HUES64 (cell line): ENCODE data around the gene STK17A.
A peak's percentile ranks its signal among the peaks of the same experiment; 100 is the strongest.

Experiments
- H3K27ac ChIP-seq: 2 replicates; pipeline ENCODE4 v1.7.0; 2013; ENCODE audit warnings: low read depth, low read length, inconsistent platforms
- H3K27me3 ChIP-seq: 2 replicates; pipeline ENCODE4 v1.6.1; 2013; ENCODE audit warnings: mild to moderate bottlenecking, low read length; ENCODE audit not compliant: insufficient read depth
- H3K36me3 ChIP-seq: 2 replicates; pipeline ENCODE4 v1.6.1; 2013; ENCODE audit warnings: mild to moderate bottlenecking, low read length; ENCODE audit not compliant: insufficient read depth
- H3K4me1 ChIP-seq: 2 replicates; pipeline ENCODE4 v1.6.1; 2013; ENCODE audit warnings: mild to moderate bottlenecking, low read length, moderate library complexity; ENCODE audit not compliant: insufficient read depth
- H3K4me3 ChIP-seq: 2 replicates; pipeline ENCODE4 v1.5.1; 2013; ENCODE audit warnings: mild to moderate bottlenecking, low read length, moderate library complexity
- H3K9ac ChIP-seq: 2 replicates; pipeline ENCODE4 v1.6.1; 2013; ENCODE audit warnings: mild to moderate bottlenecking, low read depth, low read length
- H3K9me3 ChIP-seq: 2 replicates; pipeline ENCODE4 v1.6.1; 2013; ENCODE audit warnings: low read depth, low read length; ENCODE audit not compliant: insufficient read depth
- WGBS: fragments of 150-250, 120-280 bp; methylation state at CpG from one replicate; pipeline ENCODE4 v1.1.7; 2013; ENCODE audit warnings: missing lambda C conversion rate; 5-methylcytosine and 5-hydroxymethylcytosine counted together

The STK17A gene

GRCh38 chr7:43648473-43649406 lies 65.8 kb downstream of the STK17A start:
- peak overlapping the region; percentile 89 for H3K27ac ChIP-seq
- H3K36me3 ChIP-seq = peaks cover 36% of the 10 kb centered on the region
- no peaks in the 10 kb centered on the region for H3K9me3 ChIP-seq
- no peak overlapping the region for H3K4me3 ChIP-seq
- WGBS = 81% methylated on average over 8 of the region's 8 CpGs
- no peaks in the 10 kb centered on the region for H3K27me3 ChIP-seq
- H3K9ac ChIP-seq = no peak overlapping the region; the same call in 1 of the 2 replicates
- peaks cover 56% of the 10 kb centered on the region for H3K4me1 ChIP-seq

GRCh38 chr7:43649755-43650274 lies 66.9 kb downstream of the STK17A start:
- 90% methylated on average over 4 of the region's 4 CpGs for WGBS
- H3K36me3 ChIP-seq = peaks cover 29% of the 10 kb centered on the region
- H3K9ac ChIP-seq = no peak overlapping the region
- H3K4me1 ChIP-seq = peaks cover 65% of the 10 kb centered on the region
- no peaks in the 10 kb centered on the region for H3K9me3 ChIP-seq
- H3K4me3 ChIP-seq = no peak overlapping the region
- H3K27me3 ChIP-seq = no peaks in the 10 kb centered on the region
- H3K27ac ChIP-seq = no peak overlapping the region

GRCh38 chr7:43650457-43651052 lies 67.6 kb downstream of the STK17A start:
- no peak overlapping the region for H3K4me3 ChIP-seq
- no peaks in the 10 kb centered on the region for H3K9me3 ChIP-seq
- 84% methylated on average over 9 of the region's 9 CpGs for WGBS
- H3K9ac ChIP-seq = no peak overlapping the region
- H3K27me3 ChIP-seq = no peaks in the 10 kb centered on the region
- H3K27ac ChIP-seq = no peak overlapping the region; the same call in 1 of the 2 replicates
- peaks cover 22% of the 10 kb centered on the region for H3K36me3 ChIP-seq
- H3K4me1 ChIP-seq = peaks cover 66% of the 10 kb centered on the region

- Histone ChIP-seq H3K4me3 (no peak overlapping the region), H3K4me1 (peaks cover 49% of the 10 kb centered on the region), H3K9ac (no peak overlapping the region), H3K9me3 (no peaks in the 10 kb centered on the region), H3K27me3 (no peaks in the 10 kb centered on the region), H3K36me3 (peaks cover 15% of the 10 kb centered on the region), H3K27ac (no peak overlapping the region)
Observed at GRCh38 chr7:43652364-43652763, 69.5 kb downstream of the STK17A start.

GRCh38 chr7:43653466-43653865 lies 70.6 kb downstream of the STK17A start:
- 97% methylated on average over 4 of the region's 4 CpGs for WGBS
- Histone ChIP-seq H3K36me3 (0 out of 2 replicates have a peak, but pooled peaks cover 9% of the 10 kb centered on the region), H3K4me3 (no peak overlapping the region), H3K9ac (no peak overlapping the region), H3K9me3 (no peaks in the 10 kb centered on the region), H3K27ac (no peak overlapping the region), H3K4me1 (peaks cover 45% of the 10 kb centered on the region), H3K27me3 (no peaks in the 10 kb centered on the region)

- Histone ChIP-seq H3K4me3 (no peak overlapping the region), H3K27me3 (no peaks in the 10 kb centered on the region), H3K36me3 (0 out of 2 replicates have a peak, but pooled peaks cover 7% of the 10 kb centered on the region), H3K9ac (no peak overlapping the region), H3K9me3 (no peaks in the 10 kb centered on the region), H3K27ac (no peak overlapping the region), H3K4me1 (peaks cover 45% of the 10 kb centered on the region)
- 97% methylated on average over 3 of the region's 4 CpGs for WGBS
Observed at GRCh38 chr7:43653891-43654504, 71.1 kb downstream of the STK17A start.

GRCh38 chr7:43655584-43655983 lies 72.7 kb downstream of the STK17A start:
- WGBS = 93% methylated on average over 3 of the region's 3 CpGs
- Histone ChIP-seq H3K27ac (no peak overlapping the region), H3K36me3 (0 out of 2 replicates have a peak, but pooled peaks cover 4% of the 10 kb centered on the region), H3K9me3 (no peaks in the 10 kb centered on the region), H3K4me3 (no peak overlapping the region), H3K27me3 (no peaks in the 10 kb centered on the region), H3K9ac (no peak overlapping the region), H3K4me1 (peaks cover 47% of the 10 kb centered on the region)

GRCh38 chr7:43656997-43657396 lies 74.1 kb downstream of the STK17A start:
- no peaks in the 10 kb centered on the region for H3K27me3 ChIP-seq
- H3K4me1 ChIP-seq = peaks cover 43% of the 10 kb centered on the region
- H3K9me3 ChIP-seq = no peaks in the 10 kb centered on the region
- H3K36me3 ChIP-seq = 0 out of 2 replicates have a peak, but pooled peaks cover 4% of the 10 kb centered on the region
- 100% methylated on average over 2 of the region's 2 CpGs for WGBS
- no peak overlapping the region for H3K4me3 ChIP-seq
- no peak overlapping the region for H3K27ac ChIP-seq
- H3K9ac ChIP-seq = no peak overlapping the region

- peak overlapping the region; percentile 67 for H3K27ac ChIP-seq
- no peak overlapping the region for H3K4me3 ChIP-seq
- peaks cover 9% of the 10 kb centered on the region; the same call in 1 of the 2 replicates for H3K36me3 ChIP-seq
- H3K9ac ChIP-seq = no peak overlapping the region
- peaks cover 42% of the 10 kb centered on the region for H3K4me1 ChIP-seq
- H3K9me3 ChIP-seq = no peaks in the 10 kb centered on the region
- H3K27me3 ChIP-seq = no peaks in the 10 kb centered on the region
- WGBS = 89% methylated on average over 6 of the region's 7 CpGs
Observed at GRCh38 chr7:43658718-43659548, 76.0 kb downstream of the STK17A start.

- Histone ChIP-seq H3K36me3 (peaks cover 9% of the 10 kb centered on the region; the same call in 1 of the 2 replicates), H3K27me3 (no peaks in the 10 kb centered on the region), H3K9ac (no peak overlapping the region), H3K4me1 (peaks cover 36% of the 10 kb centered on the region), H3K9me3 (no peaks in the 10 kb centered on the region), H3K27ac (peak overlapping the region; percentile 36), H3K4me3 (no peak overlapping the region)
Observed at GRCh38 chr7:43659549-43659896, 76.6 kb downstream of the STK17A start.
